ENCODE measurements around the gene SEMA4D.

Gene SEMA4D

DNA sequence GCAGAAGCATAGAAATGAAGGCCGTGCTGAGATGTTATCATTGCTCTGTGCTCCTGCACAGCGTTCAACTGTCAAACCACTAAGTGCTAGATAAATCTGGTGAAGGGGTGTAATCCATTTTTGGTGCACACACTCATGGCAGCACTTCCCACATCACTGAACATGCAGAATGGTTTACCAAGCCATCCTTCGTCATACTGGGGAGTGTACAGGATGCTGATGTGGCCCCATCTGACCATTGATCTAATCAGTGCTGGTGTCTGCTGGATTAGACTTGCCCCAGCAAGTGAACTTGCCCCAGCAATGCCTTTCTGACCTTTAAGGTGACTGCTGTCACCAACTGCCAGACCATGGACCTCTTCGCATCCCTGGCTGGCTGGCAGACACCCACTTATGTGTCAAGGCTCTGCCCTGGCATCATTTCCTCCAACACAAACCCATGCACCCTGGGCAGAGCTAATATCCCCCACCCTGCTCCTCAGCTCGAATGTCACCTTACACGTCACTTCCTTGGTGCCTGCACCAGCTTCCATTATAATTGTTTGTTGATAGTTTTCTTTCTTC lies 4.2 kb upstream of the SEMA4D start:
- DNase-seq, result peak; percentile 46 to 71

DNA sequence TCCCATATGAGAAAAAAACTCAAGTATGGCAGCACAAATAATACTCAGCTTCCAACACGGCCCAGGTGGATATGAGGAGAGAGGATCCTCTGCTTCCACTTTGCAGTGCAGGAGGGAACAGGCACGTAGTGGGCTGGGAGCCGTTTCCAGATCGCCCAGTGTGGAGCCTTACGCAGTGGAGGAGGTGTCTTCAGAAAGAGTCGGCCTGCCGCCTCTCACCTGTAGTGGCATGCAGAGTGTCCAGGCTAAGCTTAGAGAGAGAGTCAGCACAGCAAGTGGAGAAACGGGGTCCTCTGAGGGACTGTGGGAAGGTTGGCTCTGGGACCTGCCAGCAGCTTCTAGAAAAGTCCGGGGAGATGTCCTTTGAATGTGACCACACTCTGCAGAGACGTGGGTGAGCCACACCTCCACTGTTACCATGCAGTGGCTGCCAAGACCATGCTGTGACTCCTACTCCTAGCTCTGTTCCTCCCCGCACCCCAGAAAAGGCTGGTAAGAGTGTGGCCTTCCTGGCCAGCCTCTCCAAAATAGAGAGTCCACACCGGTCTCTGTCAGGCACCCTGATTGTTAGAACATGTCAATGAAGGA lies 3.5 kb upstream of the SEMA4D start:
- no peak for DNase-seq

DNA sequence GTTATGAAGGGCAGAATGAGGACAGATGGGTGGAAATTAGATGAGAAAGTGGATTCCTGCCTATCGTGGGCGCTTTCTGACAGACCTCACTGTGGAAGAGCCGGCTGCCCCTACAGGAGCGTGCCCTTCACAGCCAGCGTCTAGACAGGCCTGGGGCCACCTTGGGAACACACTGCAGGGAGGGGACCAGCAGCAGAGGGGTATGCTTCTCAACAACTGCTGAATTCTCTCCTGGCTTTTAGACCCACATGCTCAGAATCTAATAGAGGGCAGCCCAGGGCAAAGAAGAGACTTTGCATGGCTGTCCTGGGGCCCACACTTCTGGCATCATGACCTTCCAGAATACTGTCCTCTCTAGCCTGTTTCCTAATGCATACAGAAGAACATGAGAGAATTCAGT lies 2.1 kb upstream of the SEMA4D start:
- DNase-seq, result no peak

DNA sequence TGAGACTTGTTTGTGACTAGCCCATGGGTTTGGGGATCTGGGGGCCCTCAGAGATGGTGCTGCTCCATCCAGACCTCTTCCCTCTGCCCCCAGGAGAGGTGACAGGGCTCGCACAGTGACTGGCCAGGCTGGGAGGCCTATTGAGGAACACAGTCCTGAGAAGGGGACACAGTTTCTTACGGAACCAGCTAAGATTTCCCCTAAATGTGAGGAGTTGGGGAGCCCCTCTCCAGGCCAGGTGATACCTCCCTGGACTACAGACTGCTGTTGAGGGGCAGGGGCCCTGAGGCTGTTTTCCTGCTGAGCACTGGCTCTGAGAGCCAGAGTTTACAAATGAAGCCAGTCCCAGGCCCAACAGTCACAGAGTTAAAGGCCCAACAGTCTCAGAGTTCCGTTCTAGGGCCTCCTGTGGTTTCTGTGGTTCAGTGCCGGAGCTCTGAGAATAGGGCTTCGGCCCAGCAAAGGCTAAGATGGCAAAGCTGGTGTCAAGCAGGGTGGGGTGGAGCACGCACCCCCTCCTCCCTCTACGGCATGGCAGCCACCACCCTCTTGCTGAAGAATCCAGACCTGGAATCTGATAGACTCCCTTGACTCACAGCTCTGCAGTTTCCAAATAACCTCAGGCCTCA lies 1.1 kb upstream of the SEMA4D start:
- DNase-seq, result peak; percentile 55 to 75

DNA sequence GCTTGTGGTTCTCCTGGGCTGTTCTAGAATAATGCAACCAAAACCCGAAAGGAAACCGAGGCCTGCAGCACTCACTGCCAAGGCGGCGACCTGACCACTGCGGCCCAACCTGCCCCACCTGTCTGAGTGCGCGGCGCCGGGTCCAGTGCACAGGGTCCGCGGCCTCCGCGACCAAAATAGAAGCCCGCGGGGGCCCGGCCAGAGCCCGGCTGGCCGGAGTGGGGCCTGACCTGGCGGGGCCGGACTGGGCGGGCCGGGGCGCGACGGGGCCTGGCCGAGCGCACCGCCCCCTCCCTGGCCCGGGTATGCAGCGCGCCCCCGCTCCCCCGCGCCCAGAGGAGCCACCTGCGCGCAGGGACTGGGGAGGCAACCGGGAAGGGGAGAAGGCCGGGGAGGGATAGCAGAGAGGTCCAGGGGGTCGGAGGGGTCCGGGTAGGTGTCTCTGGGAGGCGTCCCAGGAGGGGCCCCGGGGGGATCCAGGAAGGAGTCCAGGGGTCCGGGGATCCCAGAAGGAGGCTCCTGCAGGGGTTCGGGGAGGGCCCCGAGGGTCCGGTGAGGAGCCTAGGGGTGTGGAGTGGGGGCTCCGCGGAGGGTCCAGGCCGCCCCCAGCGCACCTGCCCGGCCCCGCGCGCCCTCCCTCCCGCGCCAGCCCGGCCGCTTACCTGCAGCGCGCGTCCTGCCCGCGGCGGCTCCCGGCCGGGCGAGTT lies 503 bp downstream of the SEMA4D start:
- peak; percentile 33 to 60 for DNase-seq

DNA sequence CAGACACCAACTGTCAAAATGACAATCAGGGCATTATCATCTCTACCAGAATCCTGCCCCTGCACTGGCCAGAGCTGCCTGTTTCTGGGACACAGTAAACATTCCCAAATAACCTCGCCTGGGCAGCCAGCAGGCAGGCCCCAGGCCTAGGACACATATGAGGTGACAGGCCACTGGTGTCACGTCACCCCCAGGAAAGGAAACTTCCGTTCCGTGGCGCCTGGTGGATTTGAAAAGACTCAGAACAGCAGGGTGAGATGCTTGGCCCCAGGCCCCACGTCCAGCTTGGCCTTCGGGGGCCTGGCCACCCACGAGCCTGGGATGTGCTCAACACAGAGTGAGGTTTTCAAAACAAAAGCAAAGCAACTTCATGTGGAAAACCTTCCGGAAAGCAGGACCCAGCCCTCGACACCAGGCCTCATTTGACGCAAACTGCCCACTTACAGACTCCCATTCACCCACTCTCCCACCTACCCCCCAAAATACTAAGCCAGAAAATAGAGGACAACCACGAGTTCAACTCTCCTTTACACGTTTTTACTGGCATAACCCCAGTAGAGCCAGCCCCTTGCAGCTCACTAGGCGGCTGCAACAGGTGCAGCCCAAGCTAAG lies 1.2 kb downstream of the SEMA4D start:
- DNase-seq, result peak; percentile 49 to 61

DNA sequence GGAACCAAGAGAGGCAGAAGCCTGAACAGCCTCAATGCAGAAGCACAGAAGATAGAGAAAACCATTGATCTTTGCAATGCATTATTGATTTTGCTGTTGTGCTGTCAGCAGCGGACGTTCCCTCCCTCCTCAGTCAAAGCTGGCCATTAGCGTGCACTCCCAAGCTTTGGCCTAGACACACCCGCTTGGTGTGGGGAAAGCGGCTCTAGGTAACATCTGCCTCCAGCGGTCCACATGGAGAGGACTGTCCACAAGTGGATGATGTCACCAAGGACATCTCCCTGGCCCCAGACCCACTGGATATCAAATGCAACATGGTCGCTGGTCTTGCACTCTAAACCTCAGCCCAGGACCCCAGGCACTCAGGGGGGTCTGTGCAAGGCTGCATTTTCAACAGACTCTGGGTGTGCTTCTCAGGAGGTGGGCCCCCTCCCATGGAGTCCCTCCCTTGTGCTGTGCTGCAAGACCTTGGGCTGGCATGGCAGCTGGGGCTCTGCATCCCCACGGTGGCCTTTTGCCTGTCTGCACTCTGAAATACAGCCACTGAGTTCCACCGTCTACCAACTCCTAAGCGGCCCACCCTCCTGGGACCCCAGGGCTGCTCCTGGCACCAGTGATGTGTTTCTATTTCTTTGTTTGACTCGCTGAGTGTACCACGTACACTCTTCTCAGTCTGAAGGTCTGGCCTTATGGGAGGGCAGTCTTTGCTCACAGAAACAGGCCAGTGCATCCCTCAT lies 1.9 kb downstream of the SEMA4D start:
- no peak for DNase-seq

DNA sequence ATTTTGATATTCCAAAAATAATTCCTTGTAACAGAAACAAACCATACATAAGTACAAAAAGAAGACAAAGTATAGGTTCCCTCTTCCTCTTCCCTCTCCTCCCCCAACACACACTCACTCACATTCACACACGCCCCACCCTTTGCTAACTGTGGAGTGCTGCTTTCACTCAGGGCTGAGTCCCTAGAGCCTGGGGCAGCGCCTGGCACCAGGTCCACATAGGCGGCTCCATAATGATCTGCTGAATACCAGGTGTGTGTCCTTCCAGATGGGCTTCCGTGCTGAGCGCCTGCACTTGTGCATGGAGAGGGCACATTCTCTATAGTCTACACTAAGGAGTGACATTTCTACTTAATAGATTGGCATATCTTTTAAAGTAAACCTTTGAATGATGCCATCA lies 3.7 kb downstream of the SEMA4D start:
- no peak for DNase-seq

DNA sequence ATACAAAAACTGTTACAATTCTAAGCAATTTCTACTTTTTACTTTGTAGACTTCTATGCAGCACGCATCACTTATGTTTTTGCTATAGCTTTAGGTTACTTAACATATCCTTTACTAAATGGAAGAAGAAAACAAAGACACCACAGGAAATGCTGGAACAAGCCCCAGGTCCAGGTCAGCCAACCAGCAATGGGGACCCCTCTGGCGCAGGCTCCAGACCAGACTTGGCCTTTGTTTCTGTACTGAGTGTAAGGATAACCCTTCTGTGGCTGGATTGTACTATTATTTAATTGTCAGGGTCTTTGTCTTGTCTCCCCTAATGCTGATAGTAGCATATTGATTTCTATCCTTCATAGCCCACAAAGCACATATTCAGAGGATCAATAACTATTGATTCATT lies 4.2 kb downstream of the SEMA4D start:
- no peak for DNase-seq

DNA sequence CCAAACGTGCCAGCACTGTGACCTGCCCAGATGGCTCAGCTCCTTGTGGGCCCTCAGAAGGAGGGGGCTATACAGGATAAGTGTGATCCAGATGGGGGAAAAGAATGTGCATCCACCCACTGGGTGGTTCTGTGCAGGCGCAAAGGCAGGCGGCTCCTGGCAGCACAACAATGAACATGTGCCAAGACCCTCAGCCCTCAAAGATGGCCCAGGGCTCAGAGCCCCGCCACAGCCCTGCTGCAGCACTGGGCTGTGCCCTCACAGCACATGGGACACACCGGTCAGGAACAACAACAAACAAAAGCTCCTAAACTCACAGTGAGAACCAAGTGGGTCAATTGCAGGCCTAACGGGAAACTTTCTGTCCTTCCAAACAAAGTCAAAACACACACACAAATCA lies 4.7 kb downstream of the SEMA4D start:
- no peak for DNase-seq

DNA sequence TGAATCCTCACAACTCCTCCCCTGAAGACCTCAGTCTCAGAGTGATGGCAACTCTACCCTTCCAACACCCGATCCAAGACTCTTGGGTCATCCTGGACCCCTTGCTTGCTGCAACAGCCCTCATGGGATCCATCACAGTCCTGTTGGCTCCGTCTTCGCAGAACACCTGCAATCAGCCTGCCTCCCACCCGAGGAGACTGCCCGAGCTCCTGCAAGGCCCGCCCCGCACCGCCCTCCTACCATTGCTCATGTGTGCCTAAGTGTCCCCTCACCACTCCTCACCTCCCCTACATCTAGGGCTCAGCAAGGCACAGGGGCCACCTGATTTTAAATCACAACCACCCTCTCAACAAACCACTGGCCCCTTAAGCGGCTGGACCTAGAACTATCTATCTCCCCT lies 5.3 kb downstream of the SEMA4D start:
- no peak for DNase-seq

DNA sequence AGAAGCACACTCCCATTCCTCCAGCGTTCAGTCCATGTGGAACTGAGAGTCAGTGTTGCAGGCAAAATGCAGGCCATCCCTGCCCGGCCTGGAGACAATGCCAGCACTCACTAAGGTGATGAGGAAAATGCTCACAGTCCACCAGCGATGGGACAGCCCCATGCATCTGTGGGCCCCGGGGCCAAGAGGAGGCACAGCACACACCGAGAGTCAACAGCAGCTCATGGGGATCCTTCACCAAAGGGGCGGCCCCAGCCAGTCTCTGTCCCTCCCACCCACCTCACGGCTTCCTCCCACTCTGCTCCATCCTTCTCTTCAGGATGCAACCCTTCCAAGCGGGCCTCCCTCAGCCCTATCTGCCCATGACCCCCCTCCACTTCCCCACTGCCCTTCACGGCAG lies 6.2 kb downstream of the SEMA4D start:
- DNase-seq, result no peak

DNA sequence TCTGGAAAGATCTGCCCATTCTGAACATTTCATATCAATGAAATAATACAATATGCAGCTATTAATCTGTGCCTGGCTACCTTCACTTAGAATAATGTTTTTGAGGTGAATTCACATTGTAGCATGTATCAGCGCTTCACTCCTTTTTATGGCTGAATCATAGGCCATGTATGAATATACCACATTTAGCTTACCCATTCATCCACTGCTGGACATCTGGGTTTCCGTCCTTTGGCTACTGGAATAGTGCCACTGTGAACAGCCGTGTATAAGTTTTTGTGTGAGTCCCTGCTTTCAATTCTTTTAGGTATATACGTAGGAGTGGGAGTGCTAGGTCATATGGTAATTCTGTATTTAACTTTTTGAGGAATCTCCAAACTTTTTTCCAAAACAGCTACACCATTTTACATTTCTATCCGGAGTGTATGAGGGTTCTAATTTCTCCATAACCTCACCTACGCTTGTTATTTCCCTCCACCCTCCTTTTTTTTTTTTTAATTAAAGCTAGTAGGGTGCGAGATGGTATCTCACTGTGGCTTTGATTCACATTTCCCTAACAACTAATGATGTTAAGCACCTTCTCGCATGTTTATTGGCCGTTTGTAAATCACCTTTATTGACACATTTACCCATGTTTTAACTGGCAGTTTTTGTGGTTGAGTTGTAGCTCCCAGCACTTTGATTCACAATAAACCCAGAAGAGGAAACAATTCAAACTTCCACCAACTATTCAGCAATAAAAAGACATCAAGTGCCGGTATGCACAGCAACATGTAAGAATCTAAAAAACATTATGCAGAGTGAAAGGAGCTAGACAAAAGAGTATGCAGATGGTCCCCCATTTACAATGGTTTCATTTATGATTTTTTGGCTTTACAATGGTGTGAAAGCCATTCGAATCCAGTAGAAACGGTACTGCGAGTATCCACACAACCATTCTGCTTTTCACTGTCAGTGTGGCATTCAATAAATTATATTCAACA lies 8.1 kb downstream of the SEMA4D start:
- peak; percentile 45 to 87 for DNase-seq

DNA sequence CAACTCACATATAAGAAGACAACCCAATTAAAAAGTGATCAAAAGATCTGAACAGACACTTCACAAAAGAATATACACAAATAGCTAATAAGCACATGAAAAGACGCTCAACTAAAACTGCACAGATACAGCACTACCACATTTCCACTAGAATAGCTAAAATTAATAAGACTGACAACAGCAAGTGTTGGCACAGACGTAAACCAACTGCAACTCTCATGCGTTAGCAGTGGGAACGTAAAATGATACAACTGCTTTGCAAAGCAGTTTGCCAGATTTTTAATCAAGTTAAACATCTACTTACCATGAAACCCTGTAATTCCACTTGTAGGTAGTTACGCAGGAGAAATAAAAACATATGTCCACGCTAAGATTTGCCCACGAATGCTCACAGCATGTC lies 9.0 kb downstream of the SEMA4D start:
- DNase-seq, result no peak

DNA sequence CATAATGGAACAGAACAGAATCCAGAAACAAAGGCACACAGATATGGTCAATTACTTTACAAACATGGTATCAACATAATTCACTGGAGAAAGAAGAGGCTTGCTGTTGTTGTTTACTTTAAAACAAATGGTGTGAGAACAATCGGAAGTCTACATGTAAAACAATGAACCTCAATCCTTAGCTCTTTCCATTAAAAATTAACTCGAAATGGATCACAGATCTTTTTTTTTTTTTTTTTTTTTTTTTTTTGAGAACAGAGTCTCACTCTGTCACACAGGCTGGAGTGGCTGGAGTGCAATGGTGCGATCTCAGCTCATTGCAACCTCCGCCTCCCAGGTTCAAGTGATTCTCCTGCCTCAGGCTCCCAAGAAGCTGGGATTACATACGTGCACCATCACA lies 9.8 kb downstream of the SEMA4D start:
- DNase-seq, result no peak

DNA sequence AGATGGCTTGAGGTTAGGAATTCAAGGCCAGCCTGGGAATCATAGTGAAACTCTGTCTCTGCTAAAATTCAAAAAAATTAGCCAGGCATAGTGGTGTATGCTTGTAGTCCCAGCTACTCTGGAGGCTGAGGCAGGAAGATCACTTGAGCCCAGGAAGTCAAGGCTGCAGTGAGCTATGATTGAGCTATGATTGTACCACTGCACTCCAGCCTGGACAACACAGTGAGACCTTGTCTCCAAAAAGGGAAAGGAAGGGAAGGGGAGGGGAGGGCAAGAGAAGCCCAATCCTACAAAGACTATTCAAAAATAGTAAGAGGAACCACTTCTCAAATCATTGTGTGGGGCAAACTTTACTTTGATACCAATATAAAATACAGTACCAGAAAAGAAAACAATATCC lies 11.2 kb downstream of the SEMA4D start:
- DNase-seq, result no peak

DNA sequence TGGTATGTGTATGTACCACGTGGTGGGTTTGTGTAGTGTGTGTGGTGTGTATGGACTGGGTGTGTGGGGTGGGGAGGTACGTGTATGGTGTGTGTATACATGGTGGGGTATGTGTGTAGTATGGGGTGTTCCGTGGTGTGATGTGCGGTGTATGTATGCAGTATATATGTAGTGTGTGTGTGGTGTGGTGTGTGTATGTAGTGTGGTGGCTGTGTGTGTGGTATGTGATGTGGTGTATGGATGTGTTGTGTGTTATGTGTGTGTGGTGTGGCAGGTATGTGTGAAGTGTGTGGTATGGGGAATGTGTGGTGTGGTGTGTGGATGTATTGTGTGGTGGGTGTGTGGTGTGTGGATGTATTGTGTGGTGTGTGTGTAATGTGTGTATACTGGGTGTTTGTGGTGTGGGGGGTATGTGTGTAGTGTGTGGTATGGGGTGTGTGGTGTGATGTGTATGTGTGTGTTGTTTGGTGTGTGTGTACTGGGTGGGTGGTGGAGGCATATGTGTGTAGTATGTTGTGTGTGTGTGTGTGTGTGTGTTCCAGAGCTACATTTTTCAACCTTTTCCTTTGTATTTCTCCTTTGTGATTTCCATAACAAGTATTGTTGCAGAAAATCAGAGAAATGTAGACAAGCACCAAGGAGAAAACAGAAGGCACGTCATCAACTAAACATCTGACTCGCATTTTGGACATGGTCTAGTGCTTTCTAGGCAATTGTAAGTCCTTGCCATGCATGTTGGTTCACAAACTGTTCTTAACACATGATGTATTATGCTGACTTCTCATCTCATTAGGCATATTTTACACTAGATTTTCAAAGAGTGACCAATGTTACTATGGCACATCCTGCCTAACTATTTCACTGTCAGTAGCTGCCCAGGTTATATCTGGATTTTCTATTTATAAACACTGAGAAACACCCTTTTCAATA lies 13.2 kb downstream of the SEMA4D start:
- no peak for DNase-seq

DNA sequence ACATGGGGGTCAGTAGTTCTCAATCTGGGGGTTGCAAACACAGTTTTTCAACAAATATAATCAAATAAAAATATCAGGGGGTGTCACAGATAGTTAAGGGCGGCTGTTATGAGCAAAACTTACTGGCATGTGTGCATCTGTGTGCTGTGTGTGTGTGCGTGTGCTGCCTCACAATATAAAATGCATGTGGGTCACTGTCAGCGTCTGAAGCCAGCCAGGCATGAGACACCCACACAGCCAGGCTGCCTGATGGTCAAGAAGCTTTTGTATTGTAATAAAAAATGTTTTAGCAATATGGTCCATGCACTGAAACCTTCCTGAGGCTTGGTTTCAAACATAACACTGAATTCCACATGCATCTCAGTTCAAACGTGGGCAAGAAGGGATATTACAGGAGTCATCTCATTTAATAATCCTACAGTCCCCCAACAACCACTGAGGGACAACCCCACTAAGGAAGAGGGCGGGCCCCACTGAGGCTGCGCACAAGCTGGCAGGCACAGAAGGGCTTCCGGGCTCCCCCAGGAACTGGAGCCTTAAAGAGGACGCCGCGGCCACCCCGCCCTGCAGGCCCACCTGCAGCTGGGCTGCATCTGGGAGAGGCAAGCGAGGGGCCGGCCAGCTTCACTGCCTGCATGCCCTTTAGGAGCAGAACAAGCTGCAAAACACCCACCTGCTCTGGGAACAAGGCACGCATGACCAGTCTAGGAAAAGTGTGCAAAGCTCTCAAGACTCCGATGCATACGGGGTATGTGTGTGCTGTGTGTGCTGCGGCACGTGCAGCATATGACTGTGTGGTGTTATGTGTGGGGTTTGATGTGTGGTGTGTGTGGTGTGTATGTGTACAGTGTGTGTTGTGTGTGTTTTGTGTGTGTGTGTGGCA lies 14.1 kb downstream of the SEMA4D start:
- peak; percentile 58 to 76 for DNase-seq

DNA sequence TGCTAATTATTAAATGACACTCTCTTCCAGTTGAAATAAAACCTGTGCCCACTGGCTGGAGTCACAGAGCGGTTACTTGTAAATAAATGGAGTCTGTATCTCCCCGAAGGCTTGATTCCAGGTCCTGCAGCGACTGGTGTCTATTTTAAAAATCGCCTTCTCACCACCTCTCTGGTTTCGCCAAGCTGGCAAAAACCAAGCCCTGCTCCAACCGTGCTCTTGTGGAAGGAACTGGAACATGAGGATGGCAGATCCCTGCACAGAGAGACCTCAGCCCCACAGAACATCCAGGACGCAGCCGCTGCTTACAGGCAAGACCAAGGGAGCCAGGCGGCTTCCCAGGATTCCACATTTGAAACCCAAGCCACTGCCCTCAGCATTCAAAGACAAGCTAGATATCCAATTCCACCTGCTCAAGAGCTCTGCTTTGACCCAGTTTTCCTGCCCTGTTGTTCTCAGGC lies 15.0 kb downstream of the SEMA4D start:
- DNase-seq, result no peak
